Subcutaneous adipose tissue (tissue), 4 donors: ENCODE measurements around the gene CALB2. TPM values are rescaled to one million over a fixed set of nuclear protein-coding genes. Genes with fewer than 3 reads are reported as not detected.

ENCODE experiments used
- total RNA-seq, 4 donors: library from RNA; depleted of rRNA; stranded (reverse); fragments of >200 nt; gene quantifications; one replicate each; pipeline ENCODE4 v1.1.0, GENCODE V29; 2016
- TF ChIP-seq, protein P1 (sequence below): fragments of 450-650 bp; IDR thresholded peaks from one replicate; pipeline ENCODE4 v1.5.1; 2016; ENCODE audit warnings: low read depth, mild to moderate bottlenecking, control low read depth, antibody characterized with exemption, moderate library complexity

CALB2 gene, protein sequence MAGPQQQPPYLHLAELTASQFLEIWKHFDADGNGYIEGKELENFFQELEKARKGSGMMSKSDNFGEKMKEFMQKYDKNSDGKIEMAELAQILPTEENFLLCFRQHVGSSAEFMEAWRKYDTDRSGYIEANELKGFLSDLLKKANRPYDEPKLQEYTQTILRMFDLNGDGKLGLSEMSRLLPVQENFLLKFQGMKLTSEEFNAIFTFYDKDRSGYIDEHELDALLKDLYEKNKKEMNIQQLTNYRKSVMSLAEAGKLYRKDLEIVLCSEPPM
- total RNA-seq = 100 to 1,000 TPM in 2 of 4 donors, 10 to 100 TPM in 2; 58.5 to 297 (median 87.3) TPM

- TF ChIP-seq, protein P1, sequence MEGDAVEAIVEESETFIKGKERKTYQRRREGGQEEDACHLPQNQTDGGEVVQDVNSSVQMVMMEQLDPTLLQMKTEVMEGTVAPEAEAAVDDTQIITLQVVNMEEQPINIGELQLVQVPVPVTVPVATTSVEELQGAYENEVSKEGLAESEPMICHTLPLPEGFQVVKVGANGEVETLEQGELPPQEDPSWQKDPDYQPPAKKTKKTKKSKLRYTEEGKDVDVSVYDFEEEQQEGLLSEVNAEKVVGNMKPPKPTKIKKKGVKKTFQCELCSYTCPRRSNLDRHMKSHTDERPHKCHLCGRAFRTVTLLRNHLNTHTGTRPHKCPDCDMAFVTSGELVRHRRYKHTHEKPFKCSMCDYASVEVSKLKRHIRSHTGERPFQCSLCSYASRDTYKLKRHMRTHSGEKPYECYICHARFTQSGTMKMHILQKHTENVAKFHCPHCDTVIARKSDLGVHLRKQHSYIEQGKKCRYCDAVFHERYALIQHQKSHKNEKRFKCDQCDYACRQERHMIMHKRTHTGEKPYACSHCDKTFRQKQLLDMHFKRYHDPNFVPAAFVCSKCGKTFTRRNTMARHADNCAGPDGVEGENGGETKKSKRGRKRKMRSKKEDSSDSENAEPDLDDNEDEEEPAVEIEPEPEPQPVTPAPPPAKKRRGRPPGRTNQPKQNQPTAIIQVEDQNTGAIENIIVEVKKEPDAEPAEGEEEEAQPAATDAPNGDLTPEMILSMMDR = no peak
Measured at GRCh38 chr16:71358464-71358998, at the start of gene CALB2. Gene CALB2 (plus strand): TSS chr16:71358723. CDS start chr16:71358793, 70 bp downstream.

DNA sequence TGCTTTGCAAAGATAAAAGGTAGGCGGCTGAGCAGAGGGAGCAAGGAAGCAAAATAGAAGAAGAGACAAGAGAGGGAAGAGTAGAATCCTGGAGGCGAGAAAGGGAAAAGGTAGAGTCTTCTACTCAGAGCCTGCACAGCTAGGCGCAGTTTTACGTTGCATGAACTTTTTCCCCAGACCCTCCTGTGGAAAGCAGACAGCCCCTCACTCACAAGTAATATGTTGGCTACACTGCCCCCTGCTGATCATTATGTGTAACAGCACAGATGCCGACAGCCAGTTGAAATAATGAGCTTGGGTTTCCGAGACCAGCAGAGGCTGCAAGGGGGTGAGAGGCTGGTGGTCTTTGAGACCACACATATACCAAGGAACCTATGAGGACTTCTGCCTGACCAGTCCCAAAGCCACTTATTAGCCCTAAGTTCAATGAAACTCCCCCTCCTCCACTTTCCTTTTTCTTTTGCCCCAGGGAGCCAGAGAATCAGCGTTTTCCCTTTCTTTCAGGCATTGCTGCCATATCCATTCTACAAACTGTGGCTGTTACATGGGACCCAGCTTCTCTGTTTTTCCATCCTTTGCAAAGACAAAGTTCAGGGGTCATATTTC is 46.9 kb upstream of the CALB2 start:
- TF ChIP-seq, protein P1 = no peak

DNA sequence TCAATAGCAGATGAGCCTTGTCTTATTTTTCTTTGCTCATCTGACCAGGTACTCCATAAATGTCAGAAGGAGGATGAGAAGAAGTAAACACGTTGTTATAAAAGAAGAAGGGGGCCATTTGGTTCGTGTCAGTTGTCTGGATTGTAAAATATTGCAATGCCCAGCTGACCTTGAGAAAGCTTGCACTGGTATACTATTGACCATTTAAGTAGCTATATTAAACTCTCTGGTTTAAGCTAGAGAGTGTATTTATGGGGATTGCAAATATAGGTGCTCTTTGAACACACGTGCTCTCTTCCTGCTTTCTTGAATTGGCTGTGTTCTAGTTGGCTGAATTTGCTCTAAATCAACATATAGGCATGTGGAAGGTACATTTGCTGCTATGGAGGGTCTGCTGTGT is 43.3 kb upstream of the CALB2 start:
- TF ChIP-seq, protein P1 = no peak

- TF ChIP-seq, protein P1 = no peak
Measured at GRCh38 chr16:71319999-71320398, 38.5 kb upstream of the CALB2 start.

GRCh38 chr16:71327720-71328119 is 30.8 kb upstream of the CALB2 start:
- TF ChIP-seq, protein P1 = no peak

- TF ChIP-seq, protein P1 = no peak
Measured at GRCh38 chr16:71328151-71328550, 30.4 kb upstream of the CALB2 start.

GRCh38 chr16:71337631-71338030 is 20.9 kb upstream of the CALB2 start:
- TF ChIP-seq, protein P1 = no peak
